Endothelial cell of umbilical vein (primary cell): ENCODE data around the gene KCNMA1. TPM values are rescaled to one million over a fixed set of nuclear protein-coding genes. Genes with fewer than 3 reads are reported as not detected.

ENCODE experiments used
- BruUV-seq: library from RNA; stranded (reverse); fragments of 400-500 nt; replicated peaks from 2 replicates; lab custom pipeline; 2021; lab: Mats Ljungman, UMichigan
- CTCF ChIA-PET: fragments of 300-600, 350-600 bp; sonication (Branson Sonifier 250); formaldehyde crosslinking; loops from one replicate; lab custom pipeline; 2021; ENCODE audit warnings: antibody characterized with exemption, inconsistent platforms; lab: Charles Lee
- POLR2A ChIA-PET: fragments of 300-600, 350-600 bp; sonication (Branson Sonifier 250); formaldehyde crosslinking; loops from one replicate; lab custom pipeline; 2021; ENCODE audit warnings: antibody characterized with exemption, inconsistent platforms; lab: Charles Lee
- DNase-seq: peaks from one replicate; pipeline ENCODE4 v3.0.0-alpha.2; 2011; ENCODE audit warnings: low read depth, low spot score
- FAIRE-seq: peaks from 2 replicates; lab custom pipeline; 2011; peaks lifted over from hg19 to GRCh38; lab: Jason Lieb, UNC
- H2AFZ ChIP-seq: 2 replicates; pipeline ENCODE4 v1.6.0; 2012; ENCODE audit warnings: low read depth, low read length, control low read depth, inconsistent platforms
- H3K27ac ChIP-seq: 2 replicates; pipeline ENCODE4 v1.5.1; 2011; ENCODE audit warnings: low read depth, mild to moderate bottlenecking, control low read depth, low read length, moderate library complexity; ENCODE audit not compliant: insufficient read depth
- H3K27me3 ChIP-seq, 2 experiments: 2 replicates each; pipeline versions ENCODE4 v1.6.0 to v1.6.1; 2011; ENCODE audit warnings: low read length in 2 of 2, mixed read lengths in 1 of 2; ENCODE audit not compliant: control insufficient read depth in 2 of 2, insufficient read depth in 2 of 2
- H3K36me3 ChIP-seq, 2 experiments: 2 replicates in 1 of 2; 3 replicates in 1 of 2; pipeline ENCODE4 v1.5.1; 2011; ENCODE audit warnings: low read length in 2 of 2, mild to moderate bottlenecking in 1 of 2, moderate library complexity in 1 of 2; ENCODE audit not compliant: control insufficient read depth in 2 of 2, insufficient read depth in 2 of 2; ENCODE audit errors: extremely low read depth in 1 of 2
- H3K4me1 ChIP-seq: 3 replicates; pipeline ENCODE4 v1.5.1; 2011; ENCODE audit warnings: mild to moderate bottlenecking, low read length; ENCODE audit not compliant: control insufficient read depth, insufficient read depth; ENCODE audit errors: extremely low read depth
- H3K4me2 ChIP-seq: 2 replicates; pipeline ENCODE4 v1.6.1; 2011; ENCODE audit warnings: low read length, control low read depth, mixed read lengths; ENCODE audit not compliant: insufficient read depth
- H3K4me3 ChIP-seq, 3 experiments: fragments of 200-600 bp in 1 of 3; sonication (generic), shearing (Covaris generic) in 1 of 3; replicated peaks in 1 of 3; 2 replicates each; pipeline ENCODE4 v1.5.1; 2011 to 2016; ENCODE audit warnings: control low read depth in 3 of 3, low read length in 3 of 3, mild to moderate bottlenecking in 2 of 3, inconsistent platforms in 1 of 3, low read depth in 1 of 3, moderate library complexity in 1 of 3; ENCODE audit not compliant: insufficient read depth in 1 of 3
- H3K79me2 ChIP-seq: 2 replicates; pipeline ENCODE4 v1.6.0; 2012; ENCODE audit warnings: low read length, inconsistent platforms; ENCODE audit not compliant: control insufficient read depth, insufficient read depth
- H3K9ac ChIP-seq: replicated peaks from 2 replicates; pipeline ENCODE3; 2011; ENCODE audit warnings: low read length, control low read depth; ENCODE audit not compliant: insufficient read depth; ENCODE audit errors: extremely low read depth
- H3K9me1 ChIP-seq: replicated peaks from 3 replicates; pipeline ENCODE4 v1.6.0; 2011; ENCODE audit warnings: mild to moderate bottlenecking, low read length; ENCODE audit not compliant: control insufficient read depth, insufficient read depth; ENCODE audit errors: extremely low read depth
- H3K9me3 ChIP-seq: replicated peaks from 2 replicates; pipeline ENCODE4 v1.5.1; 2012; ENCODE audit warnings: low read length, inconsistent platforms; ENCODE audit not compliant: control insufficient read depth, insufficient read depth
- H4K20me1 ChIP-seq: replicated peaks from 2 replicates; pipeline ENCODE3; 2011; ENCODE audit warnings: mild to moderate bottlenecking, low read length; ENCODE audit not compliant: control insufficient read depth, insufficient read depth; ENCODE audit errors: extremely low read depth
- CTCF ChIP-seq, 2 donors: IDR thresholded peaks; 1 replicate in 1 of 2; 2 replicates in 1 of 2; pipeline ENCODE4 v1.5.1; 2011; ENCODE audit warnings: low read length in 2 of 2, mild to moderate bottlenecking in 2 of 2, moderate library complexity in 2 of 2, control low read depth in 1 of 2, inconsistent platforms in 1 of 2, low read depth in 1 of 2; ENCODE audit not compliant: insufficient read depth in 1 of 2; ENCODE audit errors: extremely low read depth in 1 of 2
- EZH2 ChIP-seq: IDR thresholded peaks from 2 replicates; pipeline ENCODE4 v1.6.1; 2012; ENCODE audit warnings: borderline replicate concordance, low read depth, mild to moderate bottlenecking, moderate library complexity, low read length, inconsistent platforms; ENCODE audit not compliant: severe bottlenecking
- FOS ChIP-seq: IDR thresholded peaks from 2 replicates; pipeline ENCODE4 v1.6.1; 2011; ENCODE audit warnings: mild to moderate bottlenecking, low read length, moderate library complexity, borderline replicate concordance; ENCODE audit not compliant: insufficient read depth
- GATA2 ChIP-seq: IDR thresholded peaks from 2 replicates; pipeline ENCODE4 v1.7.0; 2011; ENCODE audit warnings: low read depth, mild to moderate bottlenecking, moderate library complexity, mixed read lengths, low read length; ENCODE audit not compliant: insufficient read length, insufficient read depth
- JUN ChIP-seq: IDR thresholded peaks from 2 replicates; pipeline ENCODE4 v1.6.1; 2011; ENCODE audit warnings: borderline replicate concordance, low read depth; ENCODE audit not compliant: insufficient read length, insufficient read depth
- MAX ChIP-seq: IDR thresholded peaks from 2 replicates; pipeline ENCODE4 v1.6.1; 2011; ENCODE audit not compliant: insufficient read depth, insufficient read length
- MYC ChIP-seq: IDR thresholded peaks from one replicate; pipeline ENCODE4 v1.6.1; 2011; ENCODE audit warnings: mild to moderate bottlenecking, low read depth, low read length
- POLR2A ChIP-seq: IDR thresholded peaks from 2 replicates; pipeline ENCODE4 v1.6.1; 2012; ENCODE audit warnings: low read depth, mild to moderate bottlenecking, control low read depth, low read length
- POLR2AphosphoS5 ChIP-seq: IDR thresholded peaks from 2 replicates; pipeline ENCODE4 v1.6.1; 2012; ENCODE audit warnings: low read depth, mild to moderate bottlenecking, control low read depth, low read length, moderate library complexity; ENCODE audit not compliant: insufficient read depth
- dilution Hi-C: fragments of 300-500 bp; cut with MboI; formaldehyde crosslinking; loops from one replicate; pipeline ENCODE4 v1.15.0; 2019; ENCODE audit warnings: low sequenced_read_pairs; ENCODE audit not compliant: extremely low pct_ligation_motif_present
- intact Hi-C: fragments of 100-400 bp; cut with micrococcal nuclease; formaldehyde crosslinking; loops from one replicate; pipeline ENCODE4 v1.10.0; 2022
- polyA plus RNA-seq, 4 experiments: library from polyadenylated mRNA; depleted of rRNA in 3 of 4; stranded (reverse) in 3 of 4; unstranded in 1 of 4; fragments of >200 nt; gene quantifications; 2 replicates each; pipeline versions ENCODE4 v1.2.1 to v1.2.3, GENCODE V29; 2011 to 2012; ENCODE audit warnings: missing spikeins in 1 of 4
- total RNA-seq: library from RNA; stranded (reverse); gene quantifications from 2 replicates; pipeline ENCODE4 v1.2.3, GENCODE V29; 2021

Gene KCNMA1
- total and polyA plus RNA-seq, 2 donors (not counting 3 experiments of a cell fraction or from before 2014, with no cell fraction given): 0.10 to 0.82 TPM

- FAIRE-seq (no peak), DNase-seq (no peak)
- Histone ChIP-seq H3K27ac (no peak overlapping the region), H3K9ac (no peak overlapping the region), H3K9me1 (no peaks in the 10 kb centered on the region), H3K27me3 (peaks cover 5 to 6% of the 10 kb centered on the region in 2 experiments), H3K4me3 (no peak overlapping the region), H3K36me3 (no peaks in the 10 kb centered on the region), H3K79me2 (no peaks in the 10 kb centered on the region), H3K4me2 (no peak overlapping the region), H2AFZ (no peak overlapping the region), H3K9me3 (no peaks in the 10 kb centered on the region), H4K20me1 (no peaks in the 10 kb centered on the region), H3K4me1 (no peaks in the 10 kb centered on the region)
- TF ChIP-seq JUN (no peak), FOS (no peak), POLR2A (no peak), CTCF (IDR thresholded peaks at IDR 0.05; ENCODE audit: extremely low read depth in 1 of 2, insufficient read depth in 1 of 2, low read depth in 1 of 2, low read length in 2 of 2) (no peak), GATA2 (no peak), MAX (no peak), MYC (no peak), POLR2AphosphoS5 (no peak), EZH2 (no peak)
- intact Hi-C loops: no loop called here
- CTCF ChIA-PET: interaction anchor here (0.6 to 2.9 kb wide), 10 partner anchors 11 to 525 kb away, joined by 3 to 9 read pairs (median 4); partner anchors contain the start of gene KCNMA1
- POLR2A ChIA-PET: no interaction called here
- no TSS peak for BruUV-seq
- dilution Hi-C loops: no loop called here
Observed at GRCh38 chr10:77186936-77187335, 450.7 kb downstream of the KCNMA1 start.
